Vagina (tissue), 2 donors: ENCODE data around the gene WWOX. TPM values are rescaled to one million over a fixed set of nuclear protein-coding genes. Genes with fewer than 3 reads are reported as not detected.

Source experiments
- DNase-seq, 2 donors: peaks; one replicate each; pipeline ENCODE4 v3.0.0-alpha.2; 2017; ENCODE audit errors: extremely low spot score in 2 of 2
- H3K27ac ChIP-seq: fragments of 200-600 bp; sonication (generic); one replicate; pipeline ENCODE4 v1.5.1; 2019
- H3K27me3 ChIP-seq: fragments of 200-600 bp; sonication (generic); one replicate; pipeline ENCODE4 v1.5.1; 2019
- H3K36me3 ChIP-seq, 2 donors: fragments of 200-600 bp; sonication (generic); one replicate each; pipeline ENCODE4 v1.5.1; 2017 to 2019
- H3K4me1 ChIP-seq: fragments of 200-600 bp; sonication (generic); one replicate; pipeline ENCODE4 v1.5.1; 2019
- H3K4me3 ChIP-seq, 2 donors: fragments of 200-600 bp; sonication (generic); 1 replicate in 1 of 2; 2 replicates in 1 of 2; pipeline ENCODE4 v1.5.1; 2016 to 2019
- H3K9me3 ChIP-seq: fragments of 200-600 bp; sonication (generic); one replicate; pipeline ENCODE4 v1.5.1; 2019
- POLR2A ChIP-seq, 2 donors: fragments of 450-650 bp; IDR thresholded peaks; one replicate each; pipeline ENCODE4 v1.6.1; 2017; ENCODE audit warnings: antibody characterized with exemption in 2 of 2, mild to moderate bottlenecking in 2 of 2, moderate library complexity in 2 of 2
- POLR2AphosphoS5 ChIP-seq, 2 donors: sonication (generic); formaldehyde crosslinking; IDR thresholded peaks; one replicate each; pipeline ENCODE4 v1.9.0; 2017; ENCODE audit warnings: antibody characterized with exemption in 2 of 2, mild to moderate bottlenecking in 2 of 2, low read depth in 1 of 2; ENCODE audit not compliant: insufficient read depth in 1 of 2
- intact Hi-C: fragments of 100-400 bp; cut with DNase I; formaldehyde crosslinking; loops from one replicate; pipeline ENCODE4 v1.15.1; 2023
- total RNA-seq: library from RNA; depleted of rRNA; stranded (reverse); fragments of >200 nt; gene quantifications from one replicate; pipeline ENCODE4 v1.2.3, GENCODE V29; 2016
- TF ChIP-seq, protein P1 (sequence below), 3 experiments: fragments of 450-650 bp in 2 of 3; fragments of 200-600 bp in 1 of 3; sonication (generic) in 1 of 3; IDR thresholded peaks; one replicate each; pipeline ENCODE4 v1.5.1; 2017 to 2019; ENCODE audit warnings: antibody characterized with exemption in 3 of 3, mild to moderate bottlenecking in 2 of 3, moderate library complexity in 2 of 3

The WWOX gene
- total RNA-seq, 1 donor from 2014 or later = 33.1 TPM

DNA sequence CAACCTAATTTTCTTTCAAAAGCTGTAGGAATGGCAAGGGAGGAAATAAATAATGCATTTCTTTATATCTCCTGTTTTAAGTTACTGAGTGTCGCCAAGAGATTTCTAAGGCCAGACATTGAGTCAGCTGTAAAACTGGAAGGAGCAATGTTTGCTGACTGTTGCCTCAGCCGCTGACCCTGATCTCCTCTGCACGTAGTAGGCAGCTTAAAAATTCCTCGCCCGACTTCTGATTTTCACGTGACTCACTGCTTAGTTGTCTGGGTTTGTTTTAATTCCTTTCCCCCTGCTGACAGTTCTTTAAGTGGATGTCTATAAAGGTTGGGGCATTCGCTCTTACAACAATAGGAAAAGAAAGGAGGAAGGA is 100.6 kb downstream of the WWOX start:
- no peak overlapping the region for H3K27ac ChIP-seq
- H3K27me3 ChIP-seq = no peaks in the 10 kb centered on the region
- H3K4me3 ChIP-seq = no peak overlapping the region
- no peaks in the 10 kb centered on the region for H3K9me3 ChIP-seq
- H3K36me3 ChIP-seq = no peaks in the 10 kb centered on the region
- DNase-seq = no peak
- no peaks in the 10 kb centered on the region for H3K4me1 ChIP-seq
- TF ChIP-seq, protein P1, sequence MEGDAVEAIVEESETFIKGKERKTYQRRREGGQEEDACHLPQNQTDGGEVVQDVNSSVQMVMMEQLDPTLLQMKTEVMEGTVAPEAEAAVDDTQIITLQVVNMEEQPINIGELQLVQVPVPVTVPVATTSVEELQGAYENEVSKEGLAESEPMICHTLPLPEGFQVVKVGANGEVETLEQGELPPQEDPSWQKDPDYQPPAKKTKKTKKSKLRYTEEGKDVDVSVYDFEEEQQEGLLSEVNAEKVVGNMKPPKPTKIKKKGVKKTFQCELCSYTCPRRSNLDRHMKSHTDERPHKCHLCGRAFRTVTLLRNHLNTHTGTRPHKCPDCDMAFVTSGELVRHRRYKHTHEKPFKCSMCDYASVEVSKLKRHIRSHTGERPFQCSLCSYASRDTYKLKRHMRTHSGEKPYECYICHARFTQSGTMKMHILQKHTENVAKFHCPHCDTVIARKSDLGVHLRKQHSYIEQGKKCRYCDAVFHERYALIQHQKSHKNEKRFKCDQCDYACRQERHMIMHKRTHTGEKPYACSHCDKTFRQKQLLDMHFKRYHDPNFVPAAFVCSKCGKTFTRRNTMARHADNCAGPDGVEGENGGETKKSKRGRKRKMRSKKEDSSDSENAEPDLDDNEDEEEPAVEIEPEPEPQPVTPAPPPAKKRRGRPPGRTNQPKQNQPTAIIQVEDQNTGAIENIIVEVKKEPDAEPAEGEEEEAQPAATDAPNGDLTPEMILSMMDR (IDR thresholded peaks at IDR 0.05) = no peak
- TF ChIP-seq POLR2AphosphoS5 (IDR thresholded peaks at IDR 0.05; ENCODE audit: insufficient read depth in 1 of 2, low read depth in 1 of 2) = no peak
- no peak for TF ChIP-seq POLR2A (IDR thresholded peaks at IDR 0.05)
- intact Hi-C loops = no loop called here

DNA sequence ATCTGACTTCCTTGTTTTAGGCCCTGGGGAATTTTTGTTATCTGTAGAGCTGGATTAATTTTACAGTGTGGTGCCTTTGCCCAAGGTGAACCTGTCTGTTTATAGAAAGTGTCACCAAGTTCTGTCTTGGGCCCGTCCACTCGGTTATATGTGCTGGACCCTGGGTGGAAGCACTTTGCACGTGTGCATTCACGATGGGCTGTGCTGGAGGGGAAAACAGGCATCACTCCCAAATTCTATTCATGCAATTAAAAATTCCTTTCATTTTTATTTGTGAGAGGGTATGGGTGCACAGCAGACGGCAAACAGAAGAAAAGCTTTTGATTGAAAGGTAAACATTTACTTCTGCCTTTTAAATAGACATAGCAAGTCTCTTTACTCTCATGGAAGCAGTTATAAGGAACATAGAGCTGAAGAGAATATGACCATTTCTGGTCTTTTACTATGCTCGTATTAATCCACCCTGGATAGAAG is 101.2 kb downstream of the WWOX start:
- no peak overlapping the region for H3K27ac ChIP-seq
- no peak overlapping the region for H3K4me3 ChIP-seq
- no peaks in the 10 kb centered on the region for H3K4me1 ChIP-seq
- intact Hi-C loops = no loop called here
- TF ChIP-seq POLR2AphosphoS5 (IDR thresholded peaks at IDR 0.05; ENCODE audit: insufficient read depth in 1 of 2, low read depth in 1 of 2) (no peak), POLR2A (IDR thresholded peaks at IDR 0.05) (no peak)
- TF ChIP-seq, protein P1 (IDR thresholded peaks at IDR 0.05) = no peak
- no peaks in the 10 kb centered on the region for H3K27me3 ChIP-seq
- no peaks in the 10 kb centered on the region for H3K36me3 ChIP-seq
- no peak for DNase-seq
- no peaks in the 10 kb centered on the region for H3K9me3 ChIP-seq

DNA sequence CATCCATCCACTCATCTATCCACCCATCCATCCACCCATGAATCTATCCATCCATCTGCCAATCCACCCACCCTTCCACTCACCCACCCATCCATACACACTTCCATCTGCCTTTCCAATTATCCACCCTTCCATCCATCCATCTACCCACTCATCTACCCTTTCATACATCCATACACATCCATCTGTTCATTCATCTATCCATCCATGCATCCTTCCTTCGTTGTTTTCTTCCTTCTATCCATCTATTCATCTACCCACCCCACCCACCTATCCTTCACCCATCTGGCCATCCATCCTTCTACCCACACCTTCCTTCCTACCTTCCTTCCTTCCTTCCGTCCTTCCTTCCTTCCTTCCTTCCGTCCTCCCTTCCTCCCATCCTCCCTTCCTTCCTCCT is 106.1 kb downstream of the WWOX start:
- Histone ChIP-seq H3K4me3 (no peak overlapping the region), H3K9me3 (no peaks in the 10 kb centered on the region), H3K27me3 (no peaks in the 10 kb centered on the region), H3K36me3 (no peaks in the 10 kb centered on the region), H3K4me1 (no peaks in the 10 kb centered on the region), H3K27ac (no peak overlapping the region)
- intact Hi-C loops = no loop called here
- TF ChIP-seq POLR2A (IDR thresholded peaks at IDR 0.05) = no peak
- no peak for TF ChIP-seq POLR2AphosphoS5 (IDR thresholded peaks at IDR 0.05; ENCODE audit: insufficient read depth in 1 of 2, low read depth in 1 of 2)
- TF ChIP-seq, protein P1 (IDR thresholded peaks at IDR 0.05) = no peak
- no peak for DNase-seq

DNA sequence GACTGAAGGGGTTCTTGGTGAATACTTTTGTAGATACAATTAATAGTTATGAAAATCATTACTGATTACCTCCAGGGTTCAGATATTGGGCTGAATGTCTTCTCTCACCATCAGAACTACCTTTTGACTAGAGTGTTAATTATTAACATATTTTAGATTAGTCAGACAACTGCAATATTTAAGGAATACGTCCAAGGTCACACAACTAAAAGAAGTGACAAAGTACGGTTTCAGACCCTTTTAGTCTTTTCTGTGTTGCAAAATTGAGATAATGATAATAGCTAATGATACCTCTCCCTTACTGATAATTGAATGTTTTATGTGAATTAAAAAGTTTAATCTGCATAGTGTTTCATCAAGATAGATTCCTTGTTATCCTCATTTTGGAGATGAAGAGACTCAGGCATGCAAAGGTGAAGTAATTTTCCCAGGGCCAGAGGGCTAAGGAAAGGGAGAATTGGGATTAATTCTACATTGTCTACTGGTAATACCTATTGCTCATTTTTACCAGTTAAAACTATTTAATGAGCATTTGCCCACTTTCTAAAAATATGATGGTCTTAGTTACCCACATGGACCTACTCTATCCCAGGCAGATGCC is 107.3 kb downstream of the WWOX start:
- Histone ChIP-seq H3K27me3 (no peaks in the 10 kb centered on the region), H3K36me3 (no peaks in the 10 kb centered on the region), H3K4me1 (no peaks in the 10 kb centered on the region), H3K4me3 (no peak overlapping the region), H3K9me3 (no peaks in the 10 kb centered on the region), H3K27ac (no peak overlapping the region)
- DNase-seq = no peak
- TF ChIP-seq, protein P1 (IDR thresholded peaks at IDR 0.05) = no peak
- TF ChIP-seq POLR2A (IDR thresholded peaks at IDR 0.05) = no peak
- TF ChIP-seq POLR2AphosphoS5 (IDR thresholded peaks at IDR 0.05; ENCODE audit: insufficient read depth in 1 of 2, low read depth in 1 of 2) = no peak
- intact Hi-C loops = no loop called here

DNA sequence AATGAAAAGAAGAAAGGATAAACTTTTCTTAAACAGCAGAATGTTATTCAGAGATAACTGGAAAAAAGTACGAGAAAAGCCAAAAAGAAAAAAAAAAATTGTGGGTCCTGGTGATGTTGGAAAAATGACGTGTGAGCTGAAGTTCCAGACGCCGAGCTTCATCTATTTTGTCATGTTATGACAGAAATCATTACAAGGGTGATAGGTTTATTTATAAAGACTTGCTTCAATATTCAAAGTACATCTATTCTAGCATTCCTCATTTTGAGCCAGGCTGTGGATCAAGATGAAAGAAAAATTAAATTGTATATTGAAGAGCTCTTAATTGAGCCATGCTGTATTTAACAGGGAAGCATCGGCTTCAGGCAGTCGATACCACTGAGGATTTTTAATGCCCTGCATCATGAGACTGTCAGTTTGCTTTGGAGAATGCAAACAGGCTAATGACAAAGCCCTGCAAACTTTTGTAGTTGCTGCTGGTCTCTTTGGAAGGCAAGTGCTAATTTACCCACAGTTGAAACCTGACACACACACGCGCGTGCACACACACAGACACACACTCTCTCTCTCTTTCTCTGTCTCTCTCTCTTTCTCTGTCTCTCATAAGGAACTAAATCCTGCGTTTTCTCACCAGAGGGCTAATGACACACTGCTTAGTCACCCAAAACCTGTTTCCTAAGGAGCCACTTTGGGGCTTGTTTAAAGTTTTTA is 110.7 kb downstream of the WWOX start:
- DNase-seq = no peak
- no peaks in the 10 kb centered on the region for H3K9me3 ChIP-seq
- H3K36me3 ChIP-seq = no peaks in the 10 kb centered on the region
- intact Hi-C loops = no loop called here
- H3K27me3 ChIP-seq = no peaks in the 10 kb centered on the region
- H3K4me3 ChIP-seq = no peak overlapping the region
- H3K4me1 ChIP-seq = no peaks in the 10 kb centered on the region
- no peak overlapping the region for H3K27ac ChIP-seq
- TF ChIP-seq POLR2AphosphoS5 (IDR thresholded peaks at IDR 0.05; ENCODE audit: insufficient read depth in 1 of 2, low read depth in 1 of 2) (no peak), POLR2A (IDR thresholded peaks at IDR 0.05) (no peak)
- TF ChIP-seq, protein P1 (IDR thresholded peaks at IDR 0.05) = no peak
